PFSK-1 (cell line): ENCODE results near the gene MAU2.

Experiments
- FOXP2 ChIP-seq: optimal IDR thresholded peaks from 2 replicates; pipeline ENCODE3; 2011; ENCODE audit warnings: borderline replicate concordance, control low read depth, inconsistent platforms; ENCODE audit not compliant: insufficient read depth; ENCODE audit errors: extremely low read length, extremely low read depth
- POLR2AphosphoS5 ChIP-seq: IDR thresholded peaks from 2 replicates; pipeline ENCODE4 v1.6.1; 2012; ENCODE audit warnings: low read depth, mild to moderate bottlenecking, control low read depth, low read length, moderate library complexity
- REST ChIP-seq, 2 experiments: IDR thresholded peaks; 2 replicates each; pipeline versions ENCODE4 v1.6.1 to v1.8.0; 2011 to 2012; ENCODE audit warnings: low read depth in 2 of 2, low read length in 2 of 2, control low read depth in 1 of 2, inconsistent platforms in 1 of 2, mild to moderate bottlenecking in 1 of 2, moderate library complexity in 1 of 2; ENCODE audit not compliant: insufficient read depth in 1 of 2
- SIN3A ChIP-seq: IDR thresholded peaks from 2 replicates; pipeline ENCODE4 v1.6.1; 2012; ENCODE audit warnings: mild to moderate bottlenecking, low read length, moderate library complexity, borderline replicate concordance; ENCODE audit not compliant: insufficient read depth
- TAF1 ChIP-seq: IDR thresholded peaks from 2 replicates; pipeline ENCODE4 v1.6.1; 2012; ENCODE audit warnings: low read length, control low read depth, borderline replicate concordance; ENCODE audit not compliant: insufficient read depth

Gene MAU2

GRCh38 chr19:19366434-19367396 lies 46.1 kb downstream of the MAU2 start:
- TF ChIP-seq REST (IDR thresholded peaks at IDR 0.05; ENCODE audit: insufficient read depth in 1 of 2, low read depth in 2 of 2, low read length in 2 of 2) (peak in 1 of 2 experiments; percentile 69; a peak in 2 of 4 replicates), SIN3A (no peak), FOXP2 (peak; percentile 73), TAF1 (0 out of 2 replicates have a peak, but pooled peaks have one; percentile 23)

- TF ChIP-seq POLR2AphosphoS5 (no peak), FOXP2 (no peak), SIN3A (no peak), REST (IDR thresholded peaks at IDR 0.05; ENCODE audit: insufficient read depth in 1 of 2, low read depth in 2 of 2, low read length in 2 of 2) (no peak), TAF1 (no peak)
Observed at GRCh38 chr19:19368087-19368486, 47.5 kb downstream of the MAU2 start.

- TF ChIP-seq FOXP2 (no peak), POLR2AphosphoS5 (no peak), TAF1 (no peak)
Observed at GRCh38 chr19:19371059-19371458, 50.4 kb downstream of the MAU2 start.

- TF ChIP-seq FOXP2 (peak; percentile 40), SIN3A (peak; percentile 64; the same call in 1 of the 2 replicates), TAF1 (0 out of 2 replicates have a peak, but pooled peaks have one; percentile 30), REST (IDR thresholded peaks at IDR 0.05; ENCODE audit: insufficient read depth in 1 of 2, low read depth in 2 of 2, low read length in 2 of 2) (no peak), POLR2AphosphoS5 (peak; percentile 52; the same call in 1 of the 2 replicates)
Observed at GRCh38 chr19:19372656-19373416, 52.2 kb downstream of the MAU2 start.

GRCh38 chr19:19379527-19379926 lies 58.9 kb downstream of the MAU2 start:
- TF ChIP-seq FOXP2 (no peak), TAF1 (no peak), SIN3A (no peak), POLR2AphosphoS5 (no peak), REST (IDR thresholded peaks at IDR 0.05; ENCODE audit: insufficient read depth in 1 of 2, low read depth in 2 of 2, low read length in 2 of 2) (no peak)
